ENCODE results near the gene TGFB1I1.
"Not testable (repeated sequence)": the region's sequence is repeated elsewhere in the genome, so short reads cannot be mapped to it uniquely, and the experiment has no call there.

The TGFB1I1 gene

DNA sequence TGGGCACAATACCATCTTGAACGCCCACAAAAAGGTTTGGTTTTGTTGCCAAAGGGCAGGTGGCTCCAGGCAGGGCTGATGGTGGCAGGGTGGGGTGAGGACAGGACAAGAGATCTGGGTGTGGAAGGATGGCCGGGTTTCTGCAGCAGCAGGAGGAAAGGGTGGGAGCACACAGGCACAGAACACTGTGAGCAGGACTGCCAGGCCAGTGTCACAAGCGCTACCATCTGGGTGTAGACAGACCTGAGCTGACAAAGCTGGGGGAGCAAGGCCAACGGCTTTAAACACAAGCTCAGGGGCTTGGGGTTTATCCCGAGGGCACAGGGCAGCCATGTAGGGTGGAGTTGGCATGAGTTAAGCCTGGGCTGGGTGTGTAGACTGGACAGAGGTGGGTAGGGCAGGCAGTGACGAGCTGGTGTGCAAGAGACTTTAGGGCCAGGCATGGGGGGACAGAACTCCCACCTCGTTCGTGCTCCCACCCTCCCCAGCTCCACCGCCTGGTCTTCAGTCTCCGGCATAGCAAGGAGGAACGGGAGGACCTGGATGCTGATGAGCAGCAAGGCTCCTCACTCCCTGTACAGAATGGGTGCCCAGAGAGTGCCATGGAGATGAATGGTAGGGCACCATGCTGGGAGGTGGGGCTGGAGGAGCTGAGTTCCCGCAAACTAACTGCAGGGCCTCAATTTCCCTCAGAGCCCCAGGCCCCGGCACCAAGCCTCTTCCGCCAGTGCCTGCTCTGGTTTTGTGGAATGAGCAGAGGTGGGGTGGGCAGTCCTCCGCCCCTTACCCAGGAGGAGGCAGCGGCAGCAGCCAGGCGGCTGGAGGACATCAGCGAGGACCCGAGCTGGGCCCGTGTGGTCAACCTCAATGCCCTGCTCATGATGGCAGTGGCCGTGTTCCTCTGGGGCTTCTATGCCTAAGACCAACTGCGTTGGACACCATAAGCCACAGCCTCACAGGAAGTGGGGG is 17.9 kb downstream of the TGFB1I1 start:
- DNase-seq = no peak

DNA sequence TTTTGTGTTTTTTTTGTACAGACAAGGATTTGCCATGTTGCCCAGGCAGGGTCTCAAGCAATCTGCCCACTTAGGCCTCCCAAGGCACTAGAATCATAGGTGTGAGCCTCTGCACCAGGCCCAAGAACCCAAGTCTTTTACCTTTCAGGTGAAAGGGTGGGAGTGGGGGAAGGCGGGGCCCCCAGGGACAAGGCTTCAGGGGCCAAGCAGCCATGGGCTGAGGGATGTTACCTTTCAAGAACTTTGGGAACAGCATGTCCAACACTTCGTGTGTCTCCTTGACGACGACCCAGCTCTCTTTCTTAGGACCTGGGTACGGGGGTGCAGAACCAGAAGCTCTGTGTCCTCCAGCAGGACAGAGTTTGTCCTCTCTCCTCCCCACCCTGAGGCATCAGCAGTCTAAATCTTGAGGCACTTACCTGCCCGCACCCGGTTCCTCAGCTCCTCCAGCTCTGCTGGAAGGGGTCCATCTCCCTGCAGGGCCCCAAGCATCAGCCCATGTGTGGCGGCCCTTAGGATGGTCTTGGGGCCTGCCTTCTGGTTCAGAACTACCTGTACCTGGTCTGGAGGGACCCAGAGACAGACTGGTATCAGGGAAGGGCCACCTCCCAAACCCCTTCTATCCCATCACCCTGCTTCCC is 19.9 kb downstream of the TGFB1I1 start:
- no peak for DNase-seq

DNA sequence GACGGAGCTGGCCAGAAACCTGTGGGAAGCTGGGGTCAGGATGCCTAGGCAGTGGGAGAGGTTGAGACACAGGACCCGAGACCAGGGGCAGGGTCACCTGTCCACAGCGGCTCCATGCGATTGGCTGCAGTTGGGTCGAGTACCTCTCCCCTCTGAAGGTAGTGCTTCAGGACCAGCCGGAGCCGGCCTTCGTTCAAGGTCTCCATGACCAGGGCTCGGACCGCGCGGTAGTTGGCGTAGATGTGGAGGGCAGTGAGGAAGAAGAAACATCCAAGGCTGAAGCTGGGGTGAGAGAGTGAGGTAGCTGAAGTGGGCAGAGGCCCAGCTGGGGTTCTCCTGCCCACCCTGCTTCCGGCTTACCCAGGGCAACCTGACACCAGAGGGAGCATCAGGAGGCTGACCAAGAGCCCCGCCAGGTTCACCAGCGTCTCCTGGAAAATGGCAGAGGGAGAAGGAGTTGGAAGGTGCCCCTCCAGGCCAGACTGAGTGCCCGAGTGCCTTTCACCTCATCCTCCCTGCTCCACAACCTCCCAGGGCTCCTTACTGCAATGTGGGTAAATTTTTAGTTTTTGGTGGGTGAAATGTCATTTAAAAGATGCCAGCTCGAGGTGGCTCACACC is 21.7 kb downstream of the TGFB1I1 start:
- DNase-seq = no peak

DNA sequence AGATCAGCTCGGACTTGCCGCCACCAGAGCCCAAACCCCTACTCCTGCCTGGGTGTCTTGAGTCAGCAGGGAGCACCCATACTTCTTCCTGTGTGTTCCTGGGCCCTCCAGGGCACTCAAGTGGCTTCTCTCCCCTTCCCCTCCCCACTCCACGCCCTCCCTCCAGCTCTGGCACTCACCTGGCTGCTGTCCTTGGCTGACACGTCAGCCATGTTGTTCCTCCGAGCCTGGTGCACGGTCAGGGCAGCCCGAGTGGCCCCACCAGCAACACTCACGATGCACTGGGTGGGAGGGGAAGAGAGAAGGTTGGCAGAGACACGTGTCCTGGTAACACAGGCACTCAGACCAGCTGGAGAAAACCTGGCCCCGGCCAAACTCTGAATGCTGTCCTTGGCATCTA is 24.7 kb downstream of the TGFB1I1 start:
- DNase-seq = no peak

DNA sequence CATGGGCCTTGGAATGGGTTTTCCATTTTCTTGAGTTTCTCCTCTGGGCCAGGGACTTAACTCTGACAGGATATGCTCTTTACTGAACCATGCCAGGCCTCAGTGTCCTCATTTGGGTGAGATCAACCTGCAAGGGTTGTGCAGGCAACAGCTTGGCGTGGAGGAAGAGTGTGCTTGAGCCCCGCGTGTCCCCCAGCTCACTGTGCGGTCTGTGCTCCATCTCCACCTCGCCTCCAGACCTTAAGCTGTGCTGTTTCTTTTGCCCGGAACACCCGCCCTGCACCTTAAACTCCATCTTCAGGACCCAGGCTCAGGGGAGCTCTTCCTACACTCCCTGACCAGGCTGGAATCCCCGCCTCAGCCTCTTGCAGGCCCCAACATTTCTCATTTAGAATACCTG is 26.5 kb downstream of the TGFB1I1 start:
- DNase-seq = no peak

DNA sequence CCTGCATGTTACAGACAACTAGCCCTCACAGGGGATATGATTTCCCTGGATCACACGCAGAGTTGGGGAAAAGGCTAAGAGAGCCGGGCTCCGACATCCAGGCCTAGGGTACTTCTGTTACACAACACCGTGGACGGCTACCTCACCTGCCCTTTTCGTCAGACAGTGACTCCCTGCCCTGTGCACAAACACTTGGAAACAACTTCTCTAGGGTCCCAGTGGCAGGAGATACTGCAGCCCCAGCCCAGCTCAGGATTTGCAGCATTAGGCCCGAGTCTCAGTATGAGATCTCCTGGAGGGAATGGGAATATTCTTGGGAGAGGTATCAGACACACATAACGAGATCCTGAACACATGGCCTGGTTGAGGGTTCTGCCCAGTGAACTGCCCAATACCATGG is 28.0 kb downstream of the TGFB1I1 start:
- DNase-seq = no peak

DNA sequence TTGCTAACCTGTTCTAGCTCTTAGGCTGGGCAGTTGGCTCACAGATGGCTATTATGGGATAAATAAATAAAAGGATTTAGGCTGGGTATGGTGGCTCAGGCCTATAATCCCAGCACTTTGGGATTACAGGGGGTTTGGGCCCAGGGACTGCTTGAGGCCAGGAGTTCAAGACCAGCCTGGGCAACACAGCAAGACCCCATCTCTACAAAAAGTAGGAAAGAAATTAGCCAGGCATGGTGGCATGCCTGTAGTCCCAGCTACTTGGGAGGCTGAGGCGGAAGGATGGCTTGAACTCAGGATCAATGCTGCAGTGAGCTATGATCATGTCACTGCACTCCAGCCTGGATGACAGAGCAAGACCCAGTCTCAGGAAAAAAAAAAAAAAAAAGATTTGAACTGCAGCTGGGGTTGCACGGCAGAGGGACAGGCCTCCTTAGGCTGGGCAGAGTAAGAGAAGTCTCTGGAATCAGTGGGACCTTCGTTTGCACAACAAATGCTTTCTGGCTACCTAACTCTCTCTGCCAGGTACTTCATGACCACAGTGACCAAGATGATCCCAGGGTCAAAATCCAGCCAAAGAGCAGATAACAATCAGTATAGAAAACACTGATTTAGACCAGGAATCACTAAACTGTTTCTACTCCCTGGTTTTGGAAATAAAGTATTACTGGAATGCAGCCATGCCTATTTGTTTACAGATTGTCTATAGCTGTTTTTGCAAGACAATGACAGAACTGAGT is 29.4 kb downstream of the TGFB1I1 start:
- DNase-seq = no peak

DNA sequence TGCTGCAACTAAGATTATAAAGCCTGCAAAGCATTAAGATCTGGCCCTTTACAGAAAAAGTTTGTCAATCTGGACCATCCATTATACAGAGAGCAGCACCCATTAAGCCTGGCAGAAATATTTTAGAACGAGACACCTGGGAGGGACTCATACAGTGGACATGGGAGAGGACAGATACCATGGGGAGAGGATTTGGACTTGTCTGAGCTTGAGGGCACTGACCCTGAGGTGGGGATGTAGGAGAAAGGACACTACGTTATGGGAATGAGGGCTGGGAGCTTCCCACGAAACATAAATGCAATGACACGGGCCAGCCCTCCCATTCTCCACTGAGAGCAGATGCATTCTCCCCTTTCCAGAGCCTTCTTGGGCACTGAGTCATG is 30.0 kb downstream of the TGFB1I1 start:
- no peak for DNase-seq

DNA sequence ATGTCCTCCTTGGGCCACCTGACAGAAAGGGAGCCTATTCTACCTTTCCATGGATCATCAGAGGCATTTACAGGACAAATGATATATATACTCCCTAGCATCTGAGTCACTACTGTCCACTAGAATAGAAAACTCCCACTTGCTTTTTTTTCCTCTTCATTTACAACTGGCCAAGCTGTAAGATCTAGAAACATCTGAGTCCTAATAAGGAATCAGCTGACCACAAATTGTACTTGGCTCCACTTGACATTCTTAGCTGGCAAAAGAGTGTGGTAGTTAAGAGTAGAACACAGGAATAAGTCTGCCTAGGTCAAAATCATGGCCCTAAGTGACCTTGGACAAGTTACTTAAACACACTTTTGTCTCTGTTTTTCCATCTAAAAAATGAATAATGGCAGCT is 31.0 kb downstream of the TGFB1I1 start:
- DNase-seq = no peak

DNA sequence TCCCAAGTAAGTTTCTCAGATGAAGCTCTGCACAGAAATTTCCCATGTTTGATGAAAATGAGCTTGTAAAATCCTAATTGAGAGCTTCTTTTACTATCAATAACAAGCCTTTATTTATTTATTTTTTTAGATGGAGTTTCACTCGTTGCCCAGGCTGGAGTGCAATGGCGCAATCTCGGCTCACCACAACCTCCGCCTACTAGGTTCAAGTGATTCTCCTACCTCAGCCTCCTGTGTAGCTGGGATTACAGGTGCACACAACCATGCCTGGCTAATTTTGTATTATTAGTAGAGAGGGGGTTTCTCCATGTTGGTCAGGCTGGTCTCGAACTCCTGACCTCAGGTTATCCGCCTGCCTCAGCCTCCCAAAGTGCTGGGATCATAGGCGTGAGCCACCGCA is 31.6 kb downstream of the TGFB1I1 start:
- not testable (repeated sequence) for DNase-seq

DNA sequence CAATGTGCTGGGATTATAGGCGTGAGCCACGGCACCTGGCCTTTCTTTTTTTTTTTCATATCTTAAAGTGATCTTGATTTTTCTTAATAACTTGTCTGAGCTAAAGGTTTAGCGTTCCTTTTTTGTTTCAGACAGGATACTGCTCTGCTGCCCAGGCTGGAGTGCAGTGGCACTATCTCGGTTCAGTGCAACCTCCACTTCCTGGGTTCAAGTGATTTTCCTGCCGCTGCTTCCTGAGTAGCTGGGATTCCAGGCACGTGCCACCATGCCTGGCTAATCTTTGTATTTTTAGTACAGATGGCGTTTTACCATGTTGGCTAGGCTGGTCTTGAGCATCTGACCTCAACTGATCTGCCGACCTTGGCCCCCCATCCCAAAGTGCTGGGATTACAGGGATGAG is 32.2 kb downstream of the TGFB1I1 start:
- no peak for DNase-seq

DNA sequence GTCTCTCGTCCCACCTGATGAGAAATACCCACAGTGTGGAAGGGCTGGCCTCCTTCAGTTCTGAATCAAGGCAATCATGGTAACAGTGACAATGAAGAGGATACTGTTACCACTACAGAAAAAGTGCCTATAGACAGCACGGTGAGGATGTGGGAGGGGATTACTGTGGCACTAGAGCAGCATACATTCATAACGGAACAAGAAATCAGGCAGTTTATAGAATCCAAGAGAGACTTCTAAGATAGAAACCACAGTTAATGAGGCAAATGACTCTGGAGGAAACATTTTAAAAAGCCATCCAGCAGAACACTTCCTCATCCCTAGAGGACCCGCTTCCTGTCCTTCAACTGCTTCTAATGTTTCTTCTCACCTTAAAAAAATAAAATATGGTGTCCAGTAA is 33.5 kb downstream of the TGFB1I1 start:
- no peak for DNase-seq

DNA sequence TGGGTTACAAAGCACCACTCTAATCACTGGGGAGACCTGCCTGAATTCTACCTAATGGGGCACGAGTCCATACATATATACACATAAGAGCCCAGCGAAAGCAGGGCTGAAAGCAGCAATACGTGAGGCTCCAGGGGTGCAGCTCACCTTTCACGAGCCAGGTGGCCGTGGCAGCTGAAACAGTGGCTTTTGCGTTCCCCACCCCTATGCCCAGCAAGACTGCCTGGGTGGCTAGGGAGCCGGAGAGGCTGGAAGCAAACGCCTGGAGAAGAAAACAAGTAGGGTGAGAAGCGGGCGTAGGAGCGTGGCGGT is 35.6 kb downstream of the TGFB1I1 start:
- DNase-seq = no peak

DNA sequence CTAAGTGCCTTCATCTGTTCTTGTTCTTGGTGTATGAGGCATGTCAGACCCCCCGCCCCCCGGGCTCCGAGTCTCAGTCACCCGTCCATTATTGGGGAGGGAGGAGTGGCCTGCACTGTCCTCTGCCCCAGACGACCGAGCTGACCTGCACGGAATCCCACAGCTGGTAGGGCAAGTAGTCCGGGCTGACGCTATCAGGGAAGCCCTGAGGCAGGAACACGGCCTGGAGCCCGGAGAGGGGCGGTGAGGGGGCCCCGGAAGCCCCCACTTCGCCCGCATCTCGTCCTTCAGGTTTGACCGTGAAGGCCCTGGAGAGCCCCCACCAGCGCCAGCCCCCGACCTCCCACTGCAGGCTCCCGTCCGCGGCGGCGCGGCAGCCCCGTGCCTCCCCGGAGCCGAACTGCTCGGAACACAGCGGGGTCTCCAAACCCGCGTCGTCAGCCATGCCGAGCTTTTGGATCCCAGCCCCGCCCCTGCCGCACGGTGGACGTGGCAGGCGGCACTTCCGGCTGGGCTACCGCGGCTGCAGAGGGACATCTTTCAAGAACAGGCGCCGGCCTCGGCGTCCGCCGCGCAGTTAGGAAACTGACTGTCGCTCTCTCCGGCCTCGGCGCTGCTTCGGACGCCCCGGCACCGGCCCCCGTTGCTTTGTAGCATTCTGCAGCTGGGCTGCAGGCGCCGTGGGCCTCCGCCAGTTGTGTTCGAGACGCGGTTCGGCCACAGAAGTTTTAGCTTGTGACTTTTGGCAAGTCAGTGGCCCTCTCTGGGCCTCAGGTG is 36.2 kb downstream of the TGFB1I1 start, which contains the start of gene RUSF1:
Gene RUSF1, minus strand, starts transcription at position 463 of the 777 bp plus-strand sequence. Its CDS starts 18 bp downstream, at position 445.
- peak; percentile 95 for DNase-seq

DNA sequence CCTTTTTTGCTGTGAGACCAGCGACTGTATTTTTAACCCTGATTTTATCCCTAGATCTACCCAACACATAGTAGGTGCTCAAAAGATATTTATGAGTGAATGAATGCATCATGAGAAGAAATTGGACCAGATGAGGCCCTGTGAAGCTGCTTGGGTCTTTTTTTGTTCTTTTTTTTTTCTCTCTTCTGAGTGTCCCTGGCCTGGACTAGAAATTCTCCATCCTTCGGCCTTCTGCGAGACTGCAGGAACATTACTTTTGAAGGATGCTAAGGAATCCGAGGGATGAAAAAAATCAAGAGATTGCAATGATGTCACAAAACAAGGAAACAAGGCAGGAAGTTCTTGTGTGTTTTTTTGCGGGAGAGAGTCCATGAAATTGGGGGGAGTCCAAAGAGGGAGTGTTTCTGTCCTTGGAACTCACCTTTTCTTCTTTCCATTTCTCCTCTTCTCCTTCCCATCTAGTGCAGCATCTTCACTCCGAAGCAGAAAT is 36.8 kb downstream of the TGFB1I1 start:
- peak; percentile 72 for DNase-seq

DNA sequence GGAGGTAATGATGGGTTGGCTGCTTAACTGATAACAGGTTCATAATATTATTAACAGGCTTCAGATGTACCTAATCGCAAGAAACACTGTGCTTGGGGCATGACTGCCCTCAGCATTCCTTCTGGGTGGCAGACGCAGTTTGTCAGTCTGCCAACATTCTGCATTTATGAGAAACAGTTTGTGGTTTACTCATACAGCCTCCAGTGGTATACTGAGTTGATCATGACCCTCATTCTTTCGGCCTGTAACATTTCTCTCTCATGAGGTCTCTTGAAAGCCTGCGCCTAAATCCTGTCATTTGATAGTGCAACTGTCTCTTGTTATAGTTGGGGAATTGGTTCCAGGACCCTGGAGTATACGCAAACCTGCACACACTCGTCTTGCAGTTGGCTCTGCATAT is 41.2 kb downstream of the TGFB1I1 start:
- no peak for DNase-seq

DNA sequence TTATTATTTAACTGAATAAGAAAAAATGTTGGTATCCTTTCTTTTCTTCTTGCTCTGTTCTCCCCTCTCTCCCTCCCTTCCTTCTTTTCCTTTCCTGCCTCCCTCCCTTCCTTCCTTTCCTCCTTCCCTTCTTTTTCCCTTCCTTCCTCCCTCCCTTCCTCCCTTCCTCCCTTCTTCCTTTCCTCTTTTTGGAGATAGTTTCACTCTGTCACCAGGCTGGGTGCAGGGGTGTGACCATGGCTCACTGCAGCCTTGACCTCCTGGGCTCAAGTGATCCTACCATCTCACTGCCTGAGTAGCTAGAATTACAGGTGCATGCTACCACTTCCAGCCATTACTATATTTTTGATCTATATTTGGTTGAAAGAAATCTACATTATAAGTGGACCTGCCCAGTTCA is 41.9 kb downstream of the TGFB1I1 start:
- no peak for DNase-seq

DNA sequence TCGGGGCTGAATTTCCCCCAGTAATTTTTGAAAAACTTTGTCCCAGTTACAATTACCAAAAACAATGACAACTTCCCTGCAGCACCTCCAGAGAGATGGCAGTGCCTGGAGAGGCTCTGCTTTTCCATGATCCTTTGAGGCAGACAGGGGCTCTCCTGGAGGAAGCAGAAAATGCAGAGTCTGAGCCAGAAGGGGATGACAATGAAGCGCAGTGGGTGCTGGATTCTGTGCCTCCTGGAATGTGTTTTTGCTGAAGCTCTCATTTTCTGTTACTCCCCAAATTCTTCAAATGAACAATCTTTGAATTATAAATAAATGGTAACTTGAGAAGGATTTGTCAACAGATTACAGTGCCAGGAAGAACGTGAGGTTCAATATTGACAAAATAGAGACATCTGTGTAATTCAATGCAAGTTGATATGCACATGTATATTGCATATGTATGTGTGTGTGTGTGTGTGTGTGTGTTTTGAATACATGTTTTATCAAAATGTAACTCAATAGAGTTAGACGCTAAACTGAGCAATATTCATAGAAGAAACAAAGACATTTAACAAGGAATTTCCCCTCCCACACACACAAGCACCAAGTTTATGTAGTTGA is 45.9 kb downstream of the TGFB1I1 start:
- DNase-seq = no peak

DNA sequence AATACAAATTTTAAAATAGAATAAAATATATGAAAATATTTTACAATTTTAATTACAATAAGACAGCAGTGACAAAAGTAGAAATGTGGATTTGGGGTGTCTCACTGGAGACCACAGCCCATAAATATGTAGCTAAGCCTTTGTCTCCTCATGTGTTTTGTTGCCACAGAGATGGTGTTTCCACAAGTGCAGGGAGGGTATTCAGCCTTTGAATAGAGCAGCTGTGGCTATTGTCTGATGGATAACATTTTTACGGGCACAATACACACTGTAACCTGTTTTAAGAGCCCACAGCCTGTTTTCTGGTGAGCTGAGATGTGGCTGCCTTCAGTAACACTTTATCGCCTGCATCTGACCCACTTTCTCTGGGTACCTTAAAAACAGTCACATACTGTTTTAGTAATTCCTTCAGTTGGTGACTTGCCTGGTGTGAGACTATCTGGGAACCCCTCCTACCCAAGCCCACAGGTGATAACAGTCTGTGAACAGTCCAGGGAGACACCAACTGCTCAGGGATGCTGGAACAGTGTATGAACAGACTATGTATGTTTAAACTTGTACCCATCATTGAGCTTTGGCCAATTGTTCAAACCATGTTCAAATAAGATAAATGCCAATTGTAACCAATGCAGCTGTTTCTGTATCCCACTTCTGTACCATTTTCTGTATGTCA is 47.9 kb downstream of the TGFB1I1 start:
- DNase-seq = no peak

DNA sequence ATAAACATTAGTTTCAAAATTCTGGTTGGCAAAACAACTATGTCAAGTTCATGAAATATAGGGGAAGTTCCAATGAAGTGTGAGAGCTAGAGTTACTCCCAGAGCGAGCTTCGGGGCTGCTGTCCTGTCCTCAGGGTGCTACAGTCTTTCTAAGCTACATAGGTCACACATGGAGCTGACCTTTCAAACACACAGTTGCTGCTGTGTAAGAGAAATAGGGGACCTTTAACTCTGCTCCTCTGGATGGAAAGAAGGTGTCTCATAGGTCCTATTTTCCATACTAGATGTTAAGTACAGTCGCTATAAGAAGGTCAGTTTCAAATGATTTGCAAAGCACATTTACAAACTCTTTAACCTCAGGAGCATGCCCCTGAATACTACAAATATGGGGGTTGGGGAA is 49.4 kb downstream of the TGFB1I1 start:
- DNase-seq = no peak

DNA sequence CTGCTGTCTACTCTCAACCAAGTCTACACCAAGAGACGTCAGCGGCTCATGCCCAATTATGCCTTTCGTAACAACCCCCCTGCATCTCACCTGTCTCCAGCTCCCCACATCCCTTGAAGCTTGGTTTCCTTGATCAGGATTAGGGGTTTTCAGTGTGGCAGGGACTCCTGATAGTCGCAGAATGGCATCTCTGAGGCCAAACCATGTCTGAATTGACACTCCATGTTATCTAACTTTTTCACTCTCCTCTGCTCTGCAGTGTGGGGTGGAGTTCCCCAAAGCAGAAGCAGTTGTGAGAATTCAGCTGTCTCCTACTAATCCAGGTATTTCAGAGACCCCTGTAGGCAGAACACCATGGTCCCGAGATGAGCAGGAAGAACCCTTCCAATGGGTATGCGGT is 50.1 kb downstream of the TGFB1I1 start:
- DNase-seq = no peak

Data from OCI-M1 (cell line).